ENCODE measurements around the gene HAND1.
"Not testable (repeated sequence)": the region's sequence is repeated elsewhere in the genome, so short reads cannot be mapped to it uniquely, and the experiment has no call there.

The HAND1 gene

DNA sequence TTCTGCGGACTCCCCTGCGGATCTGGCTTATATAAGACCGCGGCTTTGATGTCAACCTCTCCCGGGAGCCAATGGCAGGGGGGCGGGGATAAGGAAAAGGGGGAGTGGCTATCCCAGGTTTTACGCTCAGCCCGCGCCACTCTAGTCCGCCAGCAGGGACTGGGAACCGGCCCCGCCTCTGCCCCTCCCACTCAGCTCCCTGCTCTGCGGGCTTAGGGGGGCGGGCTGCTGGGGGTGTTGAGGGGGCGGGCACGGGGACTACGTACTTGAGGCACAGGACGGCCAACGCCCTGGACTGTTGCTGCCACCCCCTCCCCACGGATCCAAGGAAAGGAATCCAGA, at the start of gene HAND1:
Gene HAND1, minus strand, starts transcription at position 4 of the 342 bp plus-strand sequence. CDS start 219 bp downstream, outside the sequence.
- no peak for DNase-seq (ENCODE audit: low spot score)

DNA sequence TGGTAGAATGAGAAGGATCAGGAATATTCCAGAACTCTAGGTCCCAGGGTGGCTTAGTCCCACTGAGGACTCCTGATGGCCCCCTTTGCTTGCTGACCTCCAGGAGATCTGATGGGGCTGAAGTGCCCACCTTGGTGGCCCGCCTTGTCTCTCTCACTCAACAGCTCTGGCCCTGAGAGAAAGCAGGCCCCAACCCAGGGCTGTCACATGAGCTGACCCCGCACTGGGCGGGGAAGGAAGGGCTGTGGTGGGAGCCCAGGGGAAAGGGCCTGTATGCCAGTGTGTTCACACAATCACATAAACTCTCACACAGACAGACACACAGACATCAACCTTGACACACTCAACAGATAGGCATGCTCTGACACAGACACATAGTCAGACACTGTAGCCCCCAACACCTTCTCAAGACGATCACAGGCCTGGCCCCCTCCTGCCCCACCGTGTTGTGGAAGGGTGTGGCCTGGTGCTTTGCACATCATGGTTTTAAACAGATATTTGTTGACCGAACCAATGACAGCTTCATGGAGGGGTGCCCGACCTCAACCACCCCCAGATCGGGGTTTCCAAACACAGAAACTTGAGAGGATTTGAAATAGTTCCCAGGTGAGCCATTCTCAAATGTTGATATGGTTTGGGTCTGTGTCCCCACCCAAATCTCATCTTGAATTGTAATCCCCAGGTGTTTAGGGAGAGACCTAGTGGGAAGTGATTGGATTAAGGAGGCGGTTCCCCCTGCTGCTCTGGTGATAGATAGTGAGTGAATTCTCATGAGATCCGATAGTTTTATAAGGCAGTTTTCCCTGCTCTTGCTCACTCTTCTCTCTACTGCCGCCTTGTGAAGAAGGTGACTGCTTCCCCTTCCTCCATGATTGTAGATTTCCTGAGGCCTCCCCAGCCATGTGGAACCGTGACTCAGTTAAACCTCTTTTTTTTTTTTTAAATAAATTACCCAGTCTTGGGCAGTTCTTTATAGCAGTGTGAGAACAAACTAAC, 48.5 kb upstream of the HAND1 start:
- DNase-seq (ENCODE audit: low spot score) = no peak

DNA sequence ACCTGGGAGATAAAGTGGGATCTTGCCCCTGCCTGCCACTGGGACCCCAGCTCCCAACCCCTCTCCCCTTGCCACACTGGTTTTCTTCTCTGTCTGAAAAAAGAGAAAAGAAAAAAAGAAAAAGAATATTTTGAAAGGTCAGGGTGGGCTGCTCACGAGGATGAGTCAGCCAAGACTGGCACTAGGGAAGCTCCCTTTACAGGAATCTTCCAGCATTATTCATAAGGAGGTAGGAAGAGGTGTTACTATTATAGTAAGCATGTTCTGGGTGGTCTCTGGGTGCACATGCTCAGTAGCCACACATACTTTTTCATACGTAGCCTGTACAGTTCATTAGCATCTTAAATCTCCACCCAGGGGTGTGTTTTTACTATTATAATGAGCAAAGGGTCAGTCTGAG, 46.8 kb upstream of the HAND1 start:
- no peak for DNase-seq (ENCODE audit: low spot score)

DNA sequence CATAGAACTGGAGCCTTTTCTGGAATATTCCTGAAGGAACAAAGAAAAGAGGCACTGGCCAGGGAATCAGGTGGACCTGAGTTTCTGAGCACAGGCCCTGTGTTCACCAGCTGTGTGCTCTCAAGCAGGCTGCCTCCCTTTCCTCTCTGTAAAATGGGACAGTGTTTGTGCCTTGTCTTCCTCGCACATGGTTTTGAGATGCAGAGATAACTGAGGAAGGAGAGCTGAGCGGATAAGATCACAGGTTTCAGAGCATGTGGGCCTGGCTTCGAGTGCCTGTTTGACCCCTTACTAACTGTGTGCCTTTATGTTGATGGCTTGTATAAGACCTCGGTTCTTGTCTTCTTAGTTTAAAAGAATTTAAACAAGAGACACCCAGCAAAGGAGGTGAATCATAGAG, 46.2 kb upstream of the HAND1 start:
- no peak for DNase-seq (ENCODE audit: low spot score)

DNA sequence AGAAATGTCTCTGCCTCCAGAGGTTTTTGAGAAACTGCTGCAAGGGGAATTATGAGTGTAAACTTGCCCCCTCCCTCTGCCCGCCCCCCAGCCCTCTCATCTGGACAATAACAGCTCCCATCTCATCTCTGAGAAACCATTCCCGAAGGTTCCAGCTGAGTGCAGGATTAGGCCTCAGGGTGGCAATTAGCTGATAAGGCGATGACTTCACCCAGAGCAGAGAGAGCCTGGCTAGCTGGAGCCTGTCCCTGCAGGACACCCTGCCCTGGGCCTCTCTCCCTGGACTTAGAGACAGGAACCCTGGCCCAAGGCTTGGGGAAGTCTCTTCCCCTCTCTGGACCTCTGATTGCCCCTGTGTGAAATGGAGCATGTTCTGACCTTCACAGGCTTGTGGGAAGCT, 45.7 kb upstream of the HAND1 start:
- DNase-seq (ENCODE audit: low spot score) = no peak

DNA sequence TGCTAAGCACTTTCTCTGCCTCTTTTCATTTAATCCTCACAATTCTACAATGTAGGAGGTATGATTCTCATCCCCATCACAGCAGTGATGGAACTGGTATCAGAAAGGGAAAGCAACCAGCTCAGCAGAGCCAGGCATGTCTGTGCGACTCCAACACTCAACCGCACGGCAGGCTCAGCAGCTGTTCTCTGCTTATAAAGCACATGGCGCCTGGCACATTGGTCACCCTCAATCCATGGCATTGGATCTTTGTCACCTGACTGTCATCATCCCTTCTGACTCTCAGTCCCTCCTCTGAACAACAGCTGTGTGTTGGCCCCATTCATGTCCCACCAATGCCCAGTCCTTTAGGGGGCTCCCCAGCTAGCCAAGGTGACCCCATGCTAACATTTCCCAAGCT, 45.1 kb upstream of the HAND1 start:
- DNase-seq (ENCODE audit: low spot score) = no peak

DNA sequence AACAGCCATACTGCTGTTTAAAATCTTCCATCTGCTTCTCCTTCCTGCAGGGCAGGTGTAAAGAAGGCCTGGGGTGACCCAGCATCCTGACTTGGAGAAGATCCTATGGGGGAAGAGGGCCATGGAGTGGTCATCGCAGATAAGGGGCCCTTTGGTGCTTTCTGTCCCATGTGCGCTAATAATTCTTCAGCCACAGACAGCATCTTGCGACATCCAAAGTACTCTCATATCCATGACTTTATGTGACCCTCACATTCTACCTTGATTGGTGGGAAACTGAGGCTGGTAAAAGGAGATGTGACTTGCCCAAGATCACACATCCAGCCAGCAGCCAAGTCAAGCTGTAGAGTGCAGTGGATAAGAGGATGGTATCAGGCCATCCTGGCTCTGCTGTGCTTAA, 44.3 kb upstream of the HAND1 start:
- DNase-seq (ENCODE audit: low spot score) = no peak

DNA sequence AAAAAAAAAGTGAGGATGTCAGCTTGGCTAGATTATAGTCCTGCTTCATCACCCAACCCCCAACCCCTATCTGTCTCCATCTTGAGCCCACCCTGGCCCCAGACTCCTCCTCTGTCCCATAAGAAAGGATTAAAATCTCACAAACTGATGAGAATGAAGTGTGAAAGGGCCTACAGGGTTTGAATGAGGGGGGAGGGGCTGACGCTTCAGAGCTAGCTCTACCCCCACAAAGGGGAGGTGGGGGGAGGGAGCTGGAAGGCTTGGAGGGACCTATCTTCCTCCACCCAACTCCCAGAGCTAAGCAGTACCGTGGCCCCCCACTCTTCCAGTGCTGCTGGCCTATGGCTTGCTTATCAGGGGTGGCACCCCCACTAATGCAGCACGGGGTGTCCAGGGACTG, 43.7 kb upstream of the HAND1 start:
- DNase-seq (ENCODE audit: low spot score) = no peak

DNA sequence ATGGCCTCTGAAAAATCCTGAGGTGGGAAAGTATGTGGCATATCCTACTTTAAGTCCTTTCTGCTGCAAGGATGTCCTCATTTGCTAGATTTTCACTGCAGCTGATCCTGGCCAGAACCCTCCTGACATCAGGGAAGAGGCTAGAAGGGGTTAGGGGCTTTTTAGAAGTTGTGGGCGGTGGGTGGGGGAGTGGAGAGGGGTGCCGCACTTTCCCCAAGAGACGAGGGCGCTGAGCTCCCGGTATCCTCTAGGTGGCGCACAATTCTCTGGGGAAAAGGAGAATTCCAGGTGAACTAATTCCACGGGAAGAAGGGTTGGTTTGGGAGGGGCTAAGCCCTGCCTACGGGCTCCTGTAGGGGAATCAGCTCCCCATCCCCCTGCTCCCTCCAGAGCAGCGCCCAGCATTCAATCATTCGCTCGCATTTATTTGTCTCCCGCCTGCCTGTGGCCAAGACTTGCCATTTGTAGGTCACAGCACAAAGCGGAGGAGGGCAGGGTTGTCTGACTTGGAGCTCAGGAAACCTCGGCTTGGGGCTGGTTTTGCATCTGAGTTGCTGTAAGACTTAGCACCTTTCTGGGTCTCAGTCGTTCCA, 42.9 kb upstream of the HAND1 start:
- DNase-seq (ENCODE audit: low spot score) = peak; percentile 25

DNA sequence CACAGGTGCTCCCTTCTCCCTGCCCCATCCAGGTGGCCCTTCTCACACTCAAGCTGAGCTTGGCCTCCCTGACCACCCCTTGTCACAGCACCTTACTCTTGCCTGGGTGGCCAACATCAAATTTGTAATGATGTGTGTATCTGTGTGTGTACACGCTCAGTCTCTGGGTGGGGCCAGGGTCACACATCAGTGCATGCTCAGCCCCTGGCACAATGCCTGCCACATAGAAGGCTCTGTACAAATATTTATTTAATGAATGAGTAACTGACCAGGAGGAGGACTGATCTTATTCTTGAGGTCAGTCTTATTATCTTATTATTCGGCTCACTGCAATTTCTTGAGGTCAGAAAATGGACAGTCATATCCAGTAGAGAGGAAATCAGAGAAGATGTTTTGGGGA, 41.3 kb upstream of the HAND1 start:
- DNase-seq (ENCODE audit: low spot score) = no peak

DNA sequence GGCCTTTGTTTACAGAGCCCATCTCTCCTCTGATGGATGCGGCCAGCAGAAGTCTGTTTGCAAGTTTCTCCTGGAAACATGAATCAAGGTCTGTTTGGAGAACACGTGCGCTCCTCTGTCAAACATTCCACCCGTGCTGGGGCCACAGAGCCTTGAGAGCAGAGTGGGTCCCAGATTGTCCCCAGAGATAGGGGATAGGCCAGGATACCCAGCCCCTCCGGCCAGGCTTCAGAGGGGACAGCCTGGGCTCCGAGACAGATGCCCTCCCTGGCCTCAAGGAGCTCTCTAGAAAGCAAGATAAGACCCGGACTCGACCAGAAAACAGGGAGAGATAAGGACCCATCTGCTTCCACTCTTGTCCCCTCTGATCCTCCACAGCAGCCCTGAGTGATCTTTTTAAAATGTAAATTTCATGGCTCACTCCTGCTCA, 40.4 kb upstream of the HAND1 start:
- no peak for DNase-seq (ENCODE audit: low spot score)

DNA sequence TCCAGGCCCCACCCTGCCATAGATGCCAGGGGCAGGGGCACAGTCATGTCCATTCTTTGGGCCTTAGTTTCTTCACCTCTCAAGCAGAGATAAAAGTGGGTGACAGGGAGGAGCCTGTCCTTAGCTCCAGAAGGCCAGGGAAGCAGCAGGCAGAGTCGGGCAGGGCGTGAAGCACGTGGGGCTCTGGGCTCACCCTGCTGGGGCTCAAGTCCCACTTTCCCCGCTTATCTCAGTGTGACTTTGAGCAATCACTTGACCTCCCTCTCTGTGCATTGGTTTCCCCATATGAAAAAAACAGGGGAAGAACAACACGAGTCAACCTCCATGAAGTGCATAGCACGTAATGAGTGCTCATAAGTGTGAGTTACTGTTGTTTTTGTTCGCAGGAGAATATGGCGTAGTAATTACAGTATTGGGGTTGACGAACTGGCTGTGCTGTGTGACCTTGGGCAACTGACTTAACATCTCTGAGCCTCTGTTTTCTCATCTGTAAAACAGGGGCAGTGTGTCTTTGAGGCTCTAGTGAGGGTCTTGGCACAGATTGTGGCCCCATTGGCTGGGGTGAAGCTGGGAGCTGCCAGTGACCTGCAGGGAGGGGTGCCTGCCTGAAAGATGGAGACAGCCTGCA, 39.9 kb upstream of the HAND1 start:
- no peak for DNase-seq (ENCODE audit: low spot score)

DNA sequence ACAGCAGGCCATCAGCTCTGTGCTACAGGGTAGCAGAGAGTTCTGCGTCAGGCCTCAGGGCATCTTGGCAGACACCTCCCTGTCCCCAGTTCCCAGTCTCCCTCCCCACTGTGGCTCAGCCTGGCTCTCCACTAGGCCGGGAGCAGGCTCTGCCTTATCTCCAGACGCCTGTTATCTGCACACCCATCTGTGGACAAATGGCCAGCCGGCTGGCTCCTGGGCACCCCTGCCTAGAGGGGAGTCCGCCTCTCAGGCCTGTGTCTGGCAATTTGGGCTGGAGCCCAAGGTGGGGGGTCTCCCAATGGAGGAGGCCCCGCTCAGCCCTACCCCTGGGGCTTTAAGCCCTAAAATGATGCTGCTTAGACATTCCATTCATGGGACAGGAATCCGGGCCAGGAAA, 39.2 kb upstream of the HAND1 start:
- DNase-seq (ENCODE audit: low spot score) = no peak

DNA sequence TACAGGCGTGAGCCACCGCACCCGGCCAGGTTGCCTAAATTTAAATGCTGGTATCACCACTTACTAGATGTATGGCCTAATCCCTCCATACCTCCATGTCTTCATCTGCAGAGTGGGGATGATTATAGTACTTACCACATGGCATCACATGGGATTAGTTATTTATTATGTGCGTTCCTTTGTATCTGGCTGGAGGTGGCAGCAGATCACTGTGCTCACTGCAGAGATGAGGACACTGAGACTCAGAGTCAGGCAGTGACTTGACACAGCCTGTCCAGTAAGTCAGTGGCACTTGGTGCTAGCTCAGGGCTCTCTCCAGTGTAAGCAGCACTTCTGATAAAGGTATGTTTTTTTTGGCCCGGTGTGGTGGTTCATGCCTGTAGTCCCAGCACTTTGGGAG, 38.4 kb upstream of the HAND1 start:
- DNase-seq (ENCODE audit: low spot score) = no peak

DNA sequence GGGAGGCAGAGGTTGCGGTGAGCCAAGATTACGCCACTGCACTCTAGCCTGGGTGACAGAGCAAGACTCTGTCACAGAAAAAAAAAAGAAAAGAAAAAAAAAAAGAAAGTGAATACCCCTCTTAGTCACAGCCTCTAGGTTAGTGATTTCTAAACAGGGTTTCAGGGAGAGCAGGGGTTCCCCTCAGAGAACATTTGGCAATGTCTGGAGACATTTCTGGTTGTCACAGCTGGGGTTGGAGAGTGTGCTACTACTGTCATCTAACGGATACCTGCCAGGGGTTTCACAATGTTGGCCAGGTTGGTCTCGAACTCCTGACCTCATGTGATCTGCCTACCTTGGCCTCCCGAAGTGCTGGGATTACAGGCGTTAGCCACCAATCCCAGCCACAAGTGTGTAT, 37.5 kb upstream of the HAND1 start:
- DNase-seq (ENCODE audit: low spot score) = not testable (repeated sequence)

DNA sequence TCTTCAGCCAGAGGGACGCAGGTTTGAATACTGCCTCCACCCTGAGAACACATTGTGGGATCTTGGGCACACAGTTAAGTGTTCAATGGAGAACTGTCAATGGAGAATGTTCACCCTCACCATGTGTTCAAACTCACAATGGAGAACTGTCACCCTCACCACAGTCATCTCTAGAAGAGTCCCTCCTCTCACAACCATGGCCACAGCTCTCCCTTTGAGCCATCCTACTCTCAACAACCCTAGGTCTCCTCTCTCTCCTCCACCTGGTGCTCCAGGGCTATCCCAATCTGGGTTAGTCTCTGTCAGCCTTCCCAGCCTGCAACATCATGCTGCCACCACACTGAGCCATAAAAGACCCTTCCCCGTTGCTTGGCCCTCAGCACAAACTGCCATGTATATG, 36.3 kb upstream of the HAND1 start:
- no peak for DNase-seq (ENCODE audit: low spot score)

DNA sequence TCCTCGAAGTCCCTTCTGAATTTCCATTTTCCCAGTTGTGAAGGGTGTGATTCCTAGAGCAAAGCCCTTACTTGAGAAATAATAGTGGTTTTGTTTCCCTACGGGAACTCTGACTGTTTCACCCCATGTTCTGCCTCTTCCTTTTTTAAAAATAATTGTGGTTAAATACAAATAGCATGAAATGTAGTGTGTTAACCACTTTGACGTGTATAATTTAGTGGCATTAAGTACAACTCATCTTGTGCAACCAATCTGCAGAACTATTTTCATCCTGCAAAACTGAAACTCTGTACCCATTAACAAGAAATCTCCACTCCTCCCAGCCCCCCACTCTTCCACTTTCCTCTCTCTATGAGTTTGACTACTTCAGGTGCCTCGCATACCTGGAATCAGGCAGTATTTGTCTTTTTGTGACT, 35.6 kb upstream of the HAND1 start:
- no peak for DNase-seq (ENCODE audit: low spot score)

DNA sequence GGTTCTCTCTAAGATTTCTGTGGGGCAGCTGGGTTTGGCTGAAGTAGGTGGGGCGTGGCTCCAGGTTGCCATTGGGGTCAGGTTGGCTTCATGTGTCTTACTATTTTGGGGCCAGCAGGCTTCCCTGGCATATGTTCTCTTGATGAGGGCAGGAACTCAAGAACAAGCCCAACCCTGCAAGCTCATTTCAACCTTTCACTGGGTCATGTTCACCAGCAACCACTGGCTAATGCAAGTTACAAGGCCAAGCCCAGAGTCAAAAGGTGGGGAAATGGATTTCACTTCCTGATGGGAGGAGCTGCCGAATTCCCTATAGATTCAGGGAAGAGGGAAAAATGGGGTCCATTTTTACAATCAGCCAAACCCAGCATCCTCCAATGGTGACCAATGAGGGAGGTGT, 34.0 kb upstream of the HAND1 start:
- no peak for DNase-seq (ENCODE audit: low spot score)

DNA sequence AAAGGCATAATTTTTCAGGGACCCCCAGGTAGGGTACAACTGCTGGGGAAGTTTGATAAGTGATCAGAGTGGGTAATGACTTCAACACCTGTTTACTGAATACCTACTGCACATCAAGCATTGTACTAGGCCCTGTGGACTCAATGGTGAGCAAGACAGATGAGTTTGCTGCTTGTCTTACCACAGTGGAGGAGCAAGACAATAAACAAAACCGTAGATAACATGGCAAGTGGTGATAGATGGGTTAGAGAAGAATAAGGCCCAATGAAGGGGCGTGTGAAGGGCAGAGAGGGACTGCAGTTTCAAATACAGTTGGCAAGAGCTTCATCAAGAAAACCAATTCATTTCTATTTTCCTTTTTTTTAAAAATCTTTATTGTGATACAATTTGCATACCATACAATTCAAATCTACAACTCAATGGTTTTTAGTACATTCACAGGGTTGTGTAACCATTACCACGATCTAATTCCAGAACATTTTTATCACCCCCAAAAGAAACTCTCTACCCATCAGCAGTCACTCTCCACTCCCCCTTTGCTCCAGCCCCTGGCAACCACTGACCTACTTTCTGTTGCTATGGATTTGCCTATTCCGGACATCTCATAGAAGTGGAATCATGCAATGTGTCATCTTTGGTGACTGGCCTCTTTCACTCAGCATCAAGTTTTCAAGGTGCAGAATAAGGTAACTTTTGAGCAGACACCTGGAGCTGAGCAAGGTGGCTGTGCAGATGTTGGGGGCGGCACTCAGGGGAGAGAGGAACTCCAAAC, 31.9 kb upstream of the HAND1 start:
- DNase-seq (ENCODE audit: low spot score) = no peak

DNA sequence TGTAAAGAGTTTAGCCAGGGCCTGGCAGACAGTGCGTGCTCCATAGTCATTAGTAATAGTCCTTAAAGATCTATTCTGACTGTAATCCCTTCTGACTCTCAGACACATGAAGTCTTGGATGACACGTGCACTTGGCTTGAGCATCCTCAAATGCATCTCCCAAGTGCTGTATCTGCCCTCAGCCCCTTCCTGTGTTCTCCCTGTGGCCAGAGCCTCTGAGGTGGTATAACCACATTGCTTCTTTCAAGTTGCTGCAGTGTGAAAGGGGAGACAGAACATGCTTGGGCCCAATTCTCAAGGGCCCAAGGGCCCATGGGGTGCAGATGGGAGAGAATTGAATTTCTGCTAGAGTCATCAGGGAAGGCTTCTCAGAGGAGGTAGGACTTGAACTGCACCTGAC, 30.1 kb upstream of the HAND1 start:
- DNase-seq (ENCODE audit: low spot score) = no peak

DNA sequence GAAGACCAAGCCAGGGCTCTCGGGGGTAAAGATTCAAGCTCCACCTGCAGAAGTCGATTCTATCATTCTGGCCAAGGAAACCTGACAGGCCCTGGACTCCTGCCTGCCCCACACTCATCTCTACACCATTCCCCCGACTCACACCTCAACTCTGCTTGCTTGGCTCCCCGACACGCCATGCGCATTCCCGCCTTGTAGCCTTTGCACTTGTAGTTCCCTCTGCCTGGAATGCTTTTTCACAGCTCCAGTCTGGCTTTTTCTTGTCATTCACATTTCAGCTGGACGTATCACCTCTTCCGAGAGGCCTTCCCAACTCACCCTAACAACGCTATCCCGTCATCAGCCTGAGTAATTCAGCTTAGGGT, 28.7 kb upstream of the HAND1 start:
- no peak for DNase-seq (ENCODE audit: low spot score)

DNA sequence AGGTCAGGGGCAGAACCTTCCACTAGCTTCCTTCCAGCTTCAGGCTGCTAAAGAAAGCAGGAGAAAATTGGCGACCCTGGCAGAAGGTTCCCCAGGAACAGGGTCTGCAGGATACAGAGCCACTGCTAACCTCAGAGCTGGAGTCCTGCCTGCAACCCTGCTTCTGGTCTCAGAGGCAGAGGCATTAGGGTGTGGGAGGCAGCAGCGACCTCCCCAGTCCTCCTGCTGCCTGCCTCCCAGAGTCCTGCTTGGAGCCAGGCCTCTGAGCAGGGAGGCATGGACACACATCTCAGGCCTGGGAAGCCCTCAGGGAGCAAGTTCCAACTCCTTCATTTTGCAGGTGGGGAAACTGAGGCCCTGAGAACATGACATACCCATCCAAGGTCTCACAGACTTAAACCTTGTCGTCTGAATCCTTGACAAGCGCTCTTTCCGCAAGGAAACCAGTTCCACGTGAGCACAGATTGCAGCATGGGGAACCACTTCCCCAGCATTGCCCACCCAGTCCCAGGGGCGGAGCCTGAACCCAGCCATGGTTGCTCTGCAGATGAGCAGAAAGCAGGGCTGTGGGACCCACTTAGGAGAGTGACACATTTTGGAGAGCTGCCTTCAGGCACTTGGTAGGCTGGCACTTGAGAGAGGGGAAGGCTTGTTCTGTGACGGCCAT, 28.2 kb upstream of the HAND1 start:
- no peak for DNase-seq (ENCODE audit: low spot score)
